GM21515 (cell line): Measurements from ENCODE around the gene KIF1A.

Source experiments
- ATAC-seq: cut with Tn5 transposase; IDR thresholded peaks from one replicate; pipeline ENCODE4 v1.9.1; 2021; ENCODE audit not compliant: unreplicated experiment

The KIF1A gene

DNA sequence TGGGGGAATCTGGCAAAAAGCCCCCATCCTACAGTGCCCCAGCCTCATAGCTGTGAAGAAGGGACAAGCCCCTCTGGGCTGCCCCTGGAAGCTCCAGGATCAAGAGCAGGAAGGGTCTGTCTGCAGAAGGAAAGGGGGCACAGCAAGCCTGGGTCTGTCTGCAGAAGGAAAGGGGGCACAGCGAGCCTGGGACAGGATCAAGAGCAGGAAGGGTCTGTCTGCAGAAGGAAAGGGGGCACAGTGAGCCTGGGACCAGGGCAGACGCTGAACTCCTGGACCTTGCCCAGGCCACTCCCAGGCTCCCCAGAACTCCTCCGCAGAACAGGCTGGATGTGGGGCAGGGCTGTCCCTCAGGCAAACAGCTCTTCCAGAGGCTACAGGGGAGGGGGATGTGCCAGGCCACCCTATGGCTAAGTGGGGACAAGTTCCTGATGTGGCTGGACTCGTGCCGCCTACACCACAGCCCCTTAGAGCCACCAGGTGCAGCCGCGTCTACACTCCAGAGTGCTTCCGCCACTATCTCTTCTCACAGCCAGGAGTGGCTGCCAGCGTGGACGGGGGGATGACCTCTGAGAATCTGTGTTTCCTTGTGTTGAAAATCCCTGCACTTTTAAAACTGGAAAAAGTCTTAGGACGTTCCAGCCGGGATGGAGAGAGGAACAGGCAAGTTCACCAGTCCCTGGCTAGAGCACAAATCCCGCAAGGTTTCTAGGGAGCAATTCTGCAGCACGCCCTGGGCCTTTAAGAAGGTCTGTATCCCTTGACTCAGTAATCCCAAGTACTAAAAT is 20.8 kb downstream of the KIF1A start:
- ATAC-seq, result no peak

DNA sequence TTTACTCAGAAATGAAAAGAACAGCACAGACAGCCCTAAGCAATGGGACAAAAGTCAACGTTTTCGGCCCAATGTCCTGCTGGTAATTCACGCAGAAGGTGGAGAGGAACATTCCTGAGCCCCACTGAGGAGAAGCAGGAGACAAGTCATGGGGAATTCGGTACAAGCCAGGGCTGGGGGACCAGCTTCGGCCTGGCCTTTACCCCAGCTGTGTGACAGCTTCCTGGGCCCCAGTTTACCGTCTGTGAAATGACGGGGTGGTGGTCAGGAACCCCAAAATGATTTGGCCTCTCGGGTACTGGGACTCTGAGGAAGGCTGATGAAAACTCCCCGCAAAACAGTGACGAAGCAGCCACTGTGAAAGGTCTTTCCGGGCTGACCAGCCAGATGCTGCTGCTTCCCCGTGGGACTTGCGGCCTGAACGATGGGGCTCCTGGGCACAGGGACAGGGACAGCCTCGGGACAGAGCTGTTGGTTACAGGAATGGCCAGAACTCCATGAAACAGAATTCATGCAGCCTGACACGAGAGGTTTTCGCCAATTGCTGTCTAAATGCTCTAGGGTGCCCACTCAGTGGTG is 21.6 kb downstream of the KIF1A start:
- ATAC-seq, result no peak

DNA sequence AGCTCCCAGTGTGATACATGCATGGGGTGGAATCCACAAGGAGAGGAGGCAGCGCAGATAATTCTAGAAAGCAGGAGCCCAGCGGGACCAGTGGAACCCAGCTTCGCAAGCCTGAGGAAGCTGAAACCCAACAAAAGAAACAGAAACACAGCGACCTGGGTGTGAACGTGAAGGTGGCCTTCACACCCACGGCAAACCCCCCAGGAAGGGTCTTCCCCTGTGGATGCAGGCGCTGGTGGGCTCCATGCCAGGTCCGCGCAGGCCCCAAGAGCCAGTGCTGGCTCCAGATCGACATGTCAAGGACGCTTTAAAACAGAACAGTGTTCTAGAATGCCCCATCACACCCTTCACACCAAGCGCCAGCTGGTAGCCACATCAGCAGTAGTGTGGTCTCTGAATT is 22.1 kb downstream of the KIF1A start:
- no peak for ATAC-seq

DNA sequence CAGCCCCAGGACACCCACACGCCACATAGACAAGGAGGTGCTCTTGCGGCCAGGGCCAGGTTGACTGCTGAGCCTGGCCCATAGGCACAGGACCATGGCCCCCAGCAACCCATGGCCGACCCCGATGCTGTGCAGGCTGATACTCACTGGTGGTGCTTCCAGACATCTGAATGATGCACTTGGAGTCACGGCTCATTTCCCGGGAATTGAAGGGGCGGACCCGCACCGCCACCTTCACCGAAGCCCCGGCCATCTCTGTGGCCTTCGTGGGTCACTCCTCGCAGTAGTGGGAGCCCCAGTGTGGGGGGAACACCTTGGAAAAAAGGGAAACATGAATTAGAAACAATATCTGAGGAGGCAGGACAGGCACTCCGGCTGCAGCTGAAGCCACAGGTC is 22.5 kb downstream of the KIF1A start:
- no peak for ATAC-seq

DNA sequence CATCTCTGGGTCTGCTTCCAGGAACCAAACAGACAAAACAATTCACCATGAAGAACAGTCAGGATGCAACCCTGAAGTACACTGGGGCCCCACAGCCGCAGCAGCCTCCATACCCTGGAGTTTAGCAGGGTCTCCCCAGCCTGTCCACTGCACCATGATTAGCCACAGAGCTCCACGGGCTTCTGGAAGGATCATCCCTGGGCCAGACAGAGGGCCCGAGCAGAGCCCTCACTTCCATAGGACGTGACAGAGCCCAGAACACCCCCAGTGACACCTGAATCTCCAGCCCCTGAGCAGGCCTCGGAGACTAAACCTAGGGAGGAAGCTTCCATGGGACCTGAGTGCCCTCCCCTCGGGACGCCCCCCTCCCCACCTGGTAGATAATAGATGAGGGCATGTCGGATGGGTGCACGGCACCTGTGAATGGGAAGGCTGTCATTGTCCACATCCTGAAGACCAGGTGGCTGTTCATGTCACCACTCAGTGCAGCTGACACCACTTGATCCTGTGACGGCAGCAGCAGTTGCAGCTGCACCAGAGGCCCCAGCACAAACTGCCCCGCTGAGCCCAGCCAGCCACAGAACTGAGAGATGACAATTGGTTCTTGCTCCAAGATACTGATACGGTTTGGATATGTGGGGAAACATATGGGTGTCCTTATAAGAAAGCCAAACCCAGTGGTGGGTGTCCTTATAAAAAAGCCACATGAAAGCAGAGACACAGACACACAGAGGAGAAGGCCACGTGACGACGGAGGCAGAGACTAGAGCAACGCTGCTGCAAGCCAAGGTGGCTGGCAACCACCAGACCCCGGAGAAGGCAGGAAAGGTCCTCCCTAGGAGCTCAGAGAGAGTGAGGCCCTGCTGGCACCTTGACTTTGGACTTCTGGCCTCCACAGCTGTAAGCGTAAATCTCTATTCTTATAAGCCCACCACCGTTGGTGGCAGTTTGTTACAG is 23.2 kb downstream of the KIF1A start:
- ATAC-seq, result no peak

DNA sequence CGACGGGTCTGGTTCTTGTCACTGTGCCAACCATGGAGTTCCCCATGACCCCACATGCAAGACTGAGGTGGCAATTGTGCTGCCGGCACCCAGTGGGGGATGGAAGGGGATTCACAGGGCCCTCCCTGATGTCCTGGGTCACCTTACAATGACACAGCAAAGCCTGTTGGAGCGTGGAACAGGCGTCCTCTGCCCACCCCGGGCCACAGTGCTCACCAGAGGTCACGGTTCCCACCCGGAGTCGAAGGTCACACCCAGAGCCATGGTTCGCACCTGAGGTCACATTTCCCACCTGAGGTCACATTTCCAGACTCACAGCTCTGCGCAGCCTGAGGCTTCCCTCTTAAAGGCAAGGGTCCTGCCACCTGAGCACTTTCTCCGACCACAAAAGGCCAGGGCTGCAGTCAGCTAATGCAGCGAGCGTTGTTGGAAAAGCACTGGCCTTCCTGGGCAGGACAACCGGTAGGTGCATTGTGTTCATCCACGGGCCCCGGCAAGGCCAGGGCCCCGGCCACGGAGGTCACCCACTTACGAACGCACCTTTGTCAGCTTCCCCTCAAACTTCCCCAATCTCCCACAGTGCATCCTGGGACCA is 24.0 kb downstream of the KIF1A start:
- ATAC-seq, result no peak

DNA sequence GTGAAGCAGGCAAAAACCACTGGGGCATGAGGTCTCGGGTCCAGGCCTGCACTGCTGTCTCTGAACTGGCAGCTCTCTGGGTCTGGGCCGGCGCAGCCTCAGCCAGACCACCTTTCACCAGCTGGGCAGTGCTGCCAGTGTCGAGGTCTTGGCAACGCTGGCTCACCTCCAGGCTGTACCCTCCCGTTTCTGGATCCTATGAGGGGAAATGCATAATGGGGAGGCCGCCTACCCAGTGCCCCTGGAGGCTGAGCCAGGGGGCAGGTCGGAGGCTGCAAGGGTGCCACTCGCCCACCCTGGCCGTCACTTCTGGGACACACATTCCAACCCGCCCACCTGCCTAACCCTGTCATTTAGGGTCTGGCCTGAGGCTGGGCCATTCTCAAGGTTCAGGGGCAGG is 24.6 kb downstream of the KIF1A start:
- no peak for ATAC-seq

DNA sequence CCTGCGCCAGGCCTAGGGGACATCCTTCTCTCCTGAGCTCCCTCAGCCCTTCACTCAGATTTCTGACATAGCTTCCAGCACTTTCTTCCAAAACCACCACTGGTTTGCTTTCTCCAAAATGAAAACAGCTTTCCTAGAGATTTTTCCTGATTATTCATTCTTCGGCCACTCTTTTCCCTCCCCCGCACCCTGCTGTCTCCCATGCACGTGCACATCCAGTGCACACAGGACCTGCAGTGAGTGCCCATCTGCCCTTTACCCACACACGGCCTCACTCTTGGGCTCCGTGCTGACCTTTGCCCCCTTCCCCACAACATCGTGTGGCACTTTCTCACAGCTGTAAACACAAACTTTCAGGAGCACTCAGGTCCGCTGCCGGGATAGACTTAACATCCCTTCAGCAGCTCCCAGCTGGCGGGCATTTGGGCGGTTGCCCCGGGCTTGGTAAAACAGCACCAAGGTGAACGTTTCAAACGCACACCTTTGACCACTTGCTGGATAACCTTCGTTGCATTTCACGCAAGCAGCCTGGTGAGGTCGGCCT is 25.8 kb downstream of the KIF1A start:
- no peak for ATAC-seq

DNA sequence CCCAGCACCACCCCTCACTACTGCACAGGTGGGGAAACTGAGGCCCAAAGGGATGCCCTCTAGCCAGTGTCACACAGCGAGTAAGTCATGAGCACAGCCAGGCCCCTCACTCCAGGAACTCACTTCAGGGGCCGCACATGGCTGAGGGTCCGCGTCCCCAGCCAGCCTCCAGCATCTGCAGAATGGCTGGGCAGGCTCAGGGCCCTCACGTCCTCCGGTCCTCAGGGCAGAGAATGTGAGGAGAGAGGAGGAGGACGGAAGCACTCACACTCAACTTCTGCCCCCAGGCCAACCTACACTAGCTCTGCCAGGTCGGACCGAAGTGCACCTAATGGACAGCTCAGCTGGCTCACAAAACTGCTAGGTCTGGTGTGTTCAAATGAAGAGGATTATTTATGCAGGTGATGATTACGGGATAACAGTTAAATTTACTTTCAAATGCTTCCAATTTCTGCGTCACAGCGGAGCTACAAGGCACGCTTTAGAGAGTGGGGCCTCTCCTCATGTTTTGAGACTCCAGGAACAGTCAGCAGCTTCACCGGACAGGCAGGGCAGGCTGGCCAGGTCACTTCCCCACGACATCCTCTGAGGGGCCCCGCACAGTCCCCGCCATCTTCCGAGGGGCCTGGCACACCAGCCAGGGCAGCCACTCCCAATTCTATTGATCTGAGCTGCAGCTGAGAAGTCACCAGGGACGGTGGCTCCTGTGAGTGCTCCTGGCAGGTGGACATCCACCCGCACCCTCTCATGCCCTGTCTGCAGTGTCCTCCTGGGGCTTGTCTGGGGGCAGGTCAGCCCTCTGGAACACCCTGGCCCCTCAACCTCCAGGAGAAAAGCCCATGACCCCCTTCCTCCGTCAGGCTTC is 26.5 kb downstream of the KIF1A start:
- ATAC-seq, result no peak

DNA sequence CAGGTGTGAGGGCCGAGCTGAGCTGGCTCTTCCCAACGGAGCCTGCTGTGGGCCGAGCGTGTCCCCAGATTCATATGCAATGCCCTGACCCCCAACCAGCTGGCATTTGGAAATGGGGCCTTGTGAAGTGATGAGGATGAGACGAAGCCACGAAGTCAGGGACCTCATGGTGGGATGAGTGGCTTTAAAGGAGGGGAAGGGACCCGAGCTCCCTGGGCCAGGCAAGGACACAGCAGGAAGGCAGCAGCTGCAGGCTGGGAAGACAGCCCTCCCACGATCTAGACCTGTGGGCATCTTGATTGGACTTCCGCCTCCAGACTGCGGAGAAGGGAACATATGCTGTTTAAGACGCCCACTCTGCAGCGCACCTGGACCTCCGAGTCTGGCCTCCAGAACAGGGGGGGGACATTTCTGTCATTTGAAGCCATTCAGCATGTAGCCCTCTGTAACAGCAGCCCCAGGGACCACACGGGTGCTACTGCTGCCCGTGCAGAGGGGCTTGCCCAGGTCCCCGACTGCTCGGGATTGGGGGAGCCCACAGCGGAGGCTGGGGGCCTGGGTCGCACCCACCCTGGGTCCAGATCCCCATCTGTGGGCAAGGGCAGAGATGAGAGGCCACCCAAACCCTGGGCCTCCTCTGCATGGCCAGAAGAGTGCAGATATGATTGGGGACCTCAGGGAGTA is 27.2 kb downstream of the KIF1A start:
- no peak for ATAC-seq

DNA sequence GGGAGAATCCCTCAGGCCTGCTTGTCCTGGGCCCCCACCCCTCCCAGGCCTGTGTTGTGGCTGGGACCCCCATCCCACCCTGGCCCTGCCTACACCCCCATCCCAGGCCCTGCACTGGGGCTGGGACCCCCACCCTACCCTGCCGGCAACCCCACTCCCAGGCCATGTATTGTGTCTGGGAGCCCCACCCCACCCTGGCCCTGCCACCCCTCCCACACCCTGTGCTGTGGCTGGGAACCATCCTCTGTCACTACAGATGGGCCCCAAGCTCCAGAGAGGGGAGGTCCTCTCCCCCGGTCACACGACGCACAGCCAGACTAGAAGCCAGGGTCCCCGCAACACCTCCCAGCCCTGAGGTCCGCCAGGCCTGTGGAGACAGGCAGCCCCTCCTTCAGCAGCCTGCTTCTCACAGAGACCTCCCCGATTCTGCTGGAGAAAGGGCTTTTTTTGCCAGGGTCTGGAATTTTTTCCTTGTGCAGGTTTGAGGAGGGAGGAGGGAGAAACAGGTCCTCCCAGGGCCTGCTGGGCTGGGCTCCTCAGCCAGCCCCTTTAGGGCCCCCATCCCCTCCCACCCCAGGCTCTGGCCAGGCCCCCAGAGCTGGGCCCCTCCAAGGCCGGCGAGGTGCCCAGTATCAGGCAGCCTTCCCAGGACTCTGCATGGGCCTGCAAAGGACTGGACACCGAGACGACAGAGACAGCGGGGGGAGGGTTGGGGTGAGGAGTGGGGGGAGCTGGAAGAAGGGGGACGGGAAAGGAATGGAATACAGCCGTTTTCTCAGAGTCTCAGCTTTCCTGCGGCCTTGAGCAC is 28.0 kb downstream of the KIF1A start:
- no peak for ATAC-seq

DNA sequence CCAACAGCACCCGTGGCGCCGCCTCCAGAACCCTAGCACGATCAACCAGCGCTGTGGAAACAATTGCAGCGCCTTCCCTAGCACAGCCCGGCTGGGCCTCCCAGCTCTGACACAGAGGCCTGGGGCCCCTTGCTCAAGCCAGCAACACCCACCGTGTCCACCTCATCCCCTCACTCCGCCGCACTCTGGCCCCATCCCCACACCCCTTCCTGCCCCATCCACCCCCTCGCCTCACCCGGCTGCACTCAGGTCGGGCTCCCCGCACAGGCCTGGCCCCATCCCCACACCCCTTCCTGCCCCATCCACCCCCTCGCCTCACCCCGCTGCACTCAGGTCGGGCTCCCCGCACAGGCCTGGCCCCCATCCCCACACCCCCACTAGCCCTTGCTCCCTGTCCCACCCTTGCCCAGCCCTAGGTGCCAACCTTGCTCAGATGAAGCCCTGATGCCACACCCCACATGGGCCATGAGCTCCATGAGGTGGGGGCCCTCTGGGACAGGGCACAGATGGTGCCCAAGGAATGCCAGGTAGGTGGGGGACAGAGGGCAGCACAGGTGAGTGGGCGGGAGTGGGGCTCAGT is 28.7 kb downstream of the KIF1A start:
- ATAC-seq, result no peak

DNA sequence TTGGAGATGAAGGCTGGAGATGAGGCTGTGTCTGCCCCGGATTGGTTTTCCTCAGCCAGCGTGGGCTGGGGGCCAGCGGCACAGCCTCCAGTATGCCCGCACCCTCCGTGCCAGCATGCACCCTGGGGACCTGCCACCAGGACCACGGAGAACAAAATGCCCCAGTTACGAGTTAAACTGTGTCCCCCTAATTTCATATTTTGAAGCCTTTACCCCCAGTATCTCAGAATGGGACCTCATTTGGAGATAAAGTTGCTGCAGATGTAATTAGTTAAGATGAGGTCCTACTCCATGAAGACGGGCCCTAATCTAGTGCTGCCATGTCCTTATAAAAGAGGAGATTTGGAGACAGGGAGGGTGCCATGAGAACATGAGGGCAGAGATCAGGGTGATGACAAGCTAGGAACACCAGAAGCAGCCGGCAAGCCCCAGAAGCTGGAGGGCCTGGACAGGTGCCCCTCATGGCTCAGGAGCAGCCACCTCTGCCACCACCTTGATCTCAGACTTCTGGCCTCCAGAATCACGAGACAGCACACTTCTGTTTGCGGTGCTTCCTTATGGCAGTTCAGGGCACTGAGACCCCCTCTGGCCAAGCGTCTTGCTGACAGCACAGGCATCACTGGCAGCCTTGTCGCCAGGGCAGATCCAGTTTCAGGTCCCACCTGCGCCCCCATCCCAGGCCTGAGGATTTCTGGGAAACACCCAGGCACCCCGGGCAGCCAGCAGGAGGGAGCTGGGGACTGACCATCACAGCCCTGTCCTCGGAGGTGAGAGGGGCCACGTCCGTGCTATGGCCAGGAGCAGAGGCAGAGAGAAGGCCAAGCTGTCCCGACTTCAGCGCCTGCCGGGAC is 29.4 kb downstream of the KIF1A start:
- ATAC-seq, result no peak

DNA sequence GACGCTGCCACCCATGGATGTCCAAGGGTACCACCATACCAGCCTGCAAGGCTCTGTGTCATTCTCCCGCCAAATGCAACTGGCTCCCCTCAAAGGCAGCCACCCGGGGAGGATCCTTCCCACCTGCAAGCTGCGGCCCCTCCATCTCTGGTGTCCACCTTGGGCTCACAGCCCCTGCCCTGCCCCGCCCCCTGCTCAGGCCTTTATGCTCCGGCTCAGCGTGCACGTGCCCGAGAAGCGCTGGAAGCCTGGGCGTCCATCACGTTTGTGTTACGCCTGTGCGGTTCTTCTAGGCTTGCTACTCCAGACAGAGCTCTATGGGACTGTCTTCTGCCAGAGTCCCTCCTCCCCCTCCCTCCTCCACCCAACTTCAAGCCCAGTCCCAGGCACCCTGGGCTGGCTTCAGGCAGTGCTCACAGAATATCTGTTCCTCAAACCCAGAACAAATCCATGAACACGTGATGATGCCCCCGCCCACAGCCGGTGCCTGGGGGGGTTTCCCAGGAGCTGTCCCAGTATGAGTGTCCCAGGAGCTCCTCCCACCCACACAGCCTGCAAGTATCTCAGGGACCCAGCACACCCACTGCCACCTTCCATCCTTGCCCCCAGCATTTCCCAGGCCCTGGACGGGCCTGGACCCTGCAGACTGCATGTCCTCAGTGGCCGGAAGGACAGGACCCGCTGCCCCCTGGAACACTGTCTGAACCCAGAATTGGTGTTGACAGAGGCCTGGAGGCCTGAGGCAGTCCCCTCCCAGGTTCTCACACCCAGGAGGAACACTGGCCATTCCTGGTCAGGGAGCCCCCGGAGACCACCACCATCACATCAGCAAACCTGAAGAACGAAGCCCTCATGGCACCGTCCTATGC is 30.3 kb downstream of the KIF1A start:
- no peak for ATAC-seq

DNA sequence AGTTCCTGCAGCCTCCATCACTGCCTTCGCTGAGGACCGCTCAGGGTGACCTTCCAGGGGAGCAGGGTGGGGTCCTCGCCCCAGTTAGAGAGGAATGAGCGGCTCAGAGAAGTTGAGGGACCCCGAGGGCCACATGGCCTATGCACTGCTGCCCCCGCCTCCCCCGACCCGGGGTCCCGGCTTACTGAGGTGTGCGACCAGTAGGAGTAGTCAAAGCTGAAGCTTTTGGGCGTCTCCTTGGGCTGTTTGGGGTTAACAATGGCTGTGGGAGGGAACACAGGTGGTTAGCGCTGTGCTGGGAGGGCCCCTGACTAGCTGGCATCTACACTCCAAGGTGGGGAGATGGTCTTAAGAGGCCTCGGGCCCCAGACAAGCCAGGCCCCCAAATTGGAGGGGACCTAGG is 31.0 kb downstream of the KIF1A start:
- no peak for ATAC-seq

DNA sequence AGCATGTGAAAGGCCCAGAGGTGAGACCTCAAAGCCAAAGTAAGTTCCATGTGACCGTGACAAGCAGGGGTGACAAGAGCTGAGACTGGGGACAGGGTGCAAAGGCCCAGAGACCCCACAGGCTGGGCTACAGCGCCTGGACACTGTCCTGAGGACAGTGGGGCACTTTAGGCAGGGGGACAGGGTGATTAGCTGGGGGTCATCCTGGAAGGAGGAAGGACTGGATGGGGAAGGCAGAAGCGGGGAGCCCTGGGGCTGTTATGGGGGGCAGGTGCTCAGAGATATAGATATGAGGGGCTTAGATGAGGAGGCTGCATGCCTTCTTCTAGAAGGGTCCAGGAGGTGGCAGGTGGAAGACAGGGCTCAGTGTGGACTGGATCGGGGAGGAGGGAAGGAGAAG is 31.5 kb downstream of the KIF1A start:
- ATAC-seq, result no peak
